HepG2 (cell line): ENCODE measurements around the gene SERPINA9. TPM values are rescaled to one million over a fixed set of nuclear protein-coding genes. Genes with fewer than 3 reads are reported as not detected.

ENCODE experiments used
- ETV6 ChIP-seq: sonication (generic); formaldehyde crosslinking; conservative IDR thresholded peaks from 2 replicates; pipeline ENCODE4 v1.4.0; 2020; ENCODE audit warnings: missing genetic modification reagents
- HES4 ChIP-seq: sonication (generic); formaldehyde crosslinking; IDR thresholded peaks from 2 replicates; pipeline ENCODE4 v1.9.0; 2021; ENCODE audit warnings: mild to moderate bottlenecking, missing genetic modification reagents, borderline replicate concordance
- KDM3A ChIP-seq: IDR thresholded peaks from 2 replicates; pipeline ENCODE4 v1.6.1; 2018; ENCODE audit warnings: low read depth, missing compliant biosample characterization
- MTF1 ChIP-seq: sonication (generic); formaldehyde crosslinking; IDR thresholded peaks from 2 replicates; pipeline ENCODE4 v1.5.0; 2020; ENCODE audit warnings: missing genetic modification reagents
- NAIF1 ChIP-seq: sonication (generic); formaldehyde crosslinking; IDR thresholded peaks from 2 replicates; pipeline ENCODE4 v1.5.0; 2020; ENCODE audit warnings: mild to moderate bottlenecking, missing genetic modification reagents, borderline replicate concordance
- NCOR1 ChIP-seq: fragments of 200-600 bp; sonication (generic); IDR thresholded peaks from 2 replicates; pipeline ENCODE4 v1.7.0; 2017; ENCODE audit warnings: antibody characterized with exemption, low read length, borderline replicate concordance
- NFE2L1 ChIP-seq: sonication (generic); formaldehyde crosslinking; IDR thresholded peaks from 2 replicates; pipeline ENCODE4 v1.4.0; 2020; ENCODE audit warnings: missing genetic modification reagents, mild to moderate bottlenecking, borderline replicate concordance
- POLR2AphosphoS5 ChIP-seq: IDR thresholded peaks from 2 replicates; pipeline ENCODE4 v1.6.1; 2012; ENCODE audit warnings: low read depth, low read length
- RXRA ChIP-seq: sonication (generic); formaldehyde crosslinking; IDR thresholded peaks from 2 replicates; pipeline ENCODE4 v1.5.1; 2020; ENCODE audit warnings: missing genetic modification reagents
- SMAD1 ChIP-seq: sonication (generic); formaldehyde crosslinking; IDR thresholded peaks from 2 replicates; pipeline ENCODE4 v1.4.0; 2020; ENCODE audit warnings: missing genetic modification reagents, low read depth, mild to moderate bottlenecking, borderline replicate concordance
- SMAD3 ChIP-seq: sonication (generic); formaldehyde crosslinking; IDR thresholded peaks from 2 replicates; pipeline ENCODE4 v1.4.0; 2020; ENCODE audit warnings: missing genetic modification reagents
- SRSF9 ChIP-seq: fragments of 200-400 bp; formaldehyde crosslinking; IDR thresholded peaks from 2 replicates; pipeline ENCODE4 v1.6.1; 2018; ENCODE audit warnings: borderline replicate concordance, mild to moderate bottlenecking, low read depth, low read length; ENCODE audit not compliant: insufficient read depth, poor library complexity, severe bottlenecking
- TP53 ChIP-seq: sonication (generic); formaldehyde crosslinking; conservative IDR thresholded peaks from 2 replicates; pipeline ENCODE4 v1.4.0; 2020; ENCODE audit warnings: missing genetic modification reagents
- USF2 ChIP-seq, 2 experiments: sonication (generic) in 1 of 2; formaldehyde crosslinking in 1 of 2; IDR thresholded peaks; 2 replicates each; pipeline versions ENCODE4 v1.5.1 to v1.6.1; 2011 to 2020; ENCODE audit warnings: borderline replicate concordance in 1 of 2, low read depth in 1 of 2, low read length in 1 of 2, mild to moderate bottlenecking in 1 of 2, missing genetic modification reagents in 1 of 2, moderate library complexity in 1 of 2
- ZNF451 ChIP-seq: sonication (generic); formaldehyde crosslinking; IDR thresholded peaks from 2 replicates; pipeline ENCODE4 v1.5.0; 2020; ENCODE audit warnings: mild to moderate bottlenecking, missing genetic modification reagents
- ZNF552 ChIP-seq: sonication (generic); formaldehyde crosslinking; IDR thresholded peaks from 2 replicates; pipeline ENCODE4 v1.9.0; 2022; ENCODE audit warnings: missing genetic modification reagents, mild to moderate bottlenecking, borderline replicate concordance
- ZNF569 ChIP-seq: sonication (generic); formaldehyde crosslinking; IDR thresholded peaks from 2 replicates; pipeline ENCODE4 v1.5.0; 2020; ENCODE audit warnings: mild to moderate bottlenecking, missing genetic modification reagents, moderate library complexity, borderline replicate concordance
- ZNF598 ChIP-seq: sonication (generic); formaldehyde crosslinking; IDR thresholded peaks from 2 replicates; pipeline ENCODE4 v1.5.1; 2020; ENCODE audit warnings: mild to moderate bottlenecking, missing genetic modification reagents, borderline replicate concordance
- ZNF761 ChIP-seq: sonication (generic); formaldehyde crosslinking; conservative IDR thresholded peaks from 2 replicates; pipeline ENCODE4 v1.4.0; 2020; ENCODE audit warnings: mild to moderate bottlenecking, missing genetic modification reagents
- ZNF772 ChIP-seq: sonication (generic); formaldehyde crosslinking; IDR thresholded peaks from 2 replicates; pipeline ENCODE4 v1.5.0; 2020; ENCODE audit warnings: mild to moderate bottlenecking, missing genetic modification reagents
- ZNF776 ChIP-seq: sonication (generic); formaldehyde crosslinking; IDR thresholded peaks from 2 replicates; pipeline ENCODE4 v1.4.0; 2020; ENCODE audit warnings: mild to moderate bottlenecking, missing genetic modification reagents
- polyA plus RNA-seq, 8 experiments: library from polyadenylated mRNA; depleted of rRNA in 3 of 8; stranded (reverse) in 7 of 8; unstranded in 1 of 8; fragments of >200 nt; fragmentation: Illumina TruSeq in 4 of 8; extraction: Trizol in 4 of 8; gene quantifications; 2 replicates each; pipeline versions ENCODE4 v1.2.1 to v1.2.3, GENCODE V29; 2011 to 2016; ENCODE audit warnings: low read depth in 4 of 8, missing spikeins in 1 of 8, mixed read lengths in 1 of 8; ENCODE audit not compliant: insufficient read depth in 1 of 8
- total RNA-seq, 5 experiments: library from RNA; depleted of rRNA; stranded (reverse); fragments of >200 nt; fragmentation: Illumina TruSeq; extraction: Trizol; gene quantifications; 2 replicates each; pipeline ENCODE4 v1.2.3, GENCODE V29; 2016; ENCODE audit warnings: low read depth in 1 of 5
- TF ChIP-seq, protein P1 (sequence below): sonication (generic); formaldehyde crosslinking; IDR thresholded peaks from 2 replicates; pipeline ENCODE4 v1.8.1; 2023; ENCODE audit warnings: mild to moderate bottlenecking, missing genetic modification reagents
- TF ChIP-seq, protein P2 (sequence below): sonication (generic); formaldehyde crosslinking; IDR thresholded peaks from 2 replicates; pipeline ENCODE4 v1.8.0; 2022; ENCODE audit warnings: missing genetic modification reagents, low read depth, mild to moderate bottlenecking, borderline replicate concordance
- TF ChIP-seq, protein P3 (sequence below): sonication (generic); formaldehyde crosslinking; IDR thresholded peaks from 2 replicates; pipeline ENCODE4 v1.4.0; 2020; ENCODE audit warnings: missing genetic modification reagents, borderline replicate concordance

Gene SERPINA9
- total and polyA plus RNA-seq, 2 of the 13 experiments (the other 11 are each of a cell fraction or from before 2014, with no cell fraction given) = 0.21 TPM; not detected in 1

- TF ChIP-seq SRSF9 (no peak), ETV6 (CRISPR knock-in tag) (no peak), MTF1 (CRISPR knock-in tag) (no peak), ZNF598 (CRISPR knock-in tag) (no peak), ZNF761 (no peak), HES4 (no peak), NCOR1 (no peak), ZNF451 (CRISPR knock-in tag) (no peak), ZNF776 (CRISPR knock-in tag) (no peak), SMAD1 (no peak), KDM3A (CRISPR knock-in tag) (0 out of 2 replicates have a peak, but pooled peaks have one; percentile 55), TP53 (CRISPR knock-in tag) (no peak), NFE2L1 (CRISPR knock-in tag) (0 out of 2 replicates have a peak, but pooled peaks have one; percentile 10), ZNF569 (CRISPR knock-in tag) (no peak), NAIF1 (no peak), SMAD3 (no peak), ZNF772 (CRISPR knock-in tag) (no peak), POLR2AphosphoS5 (no peak), USF2 (IDR thresholded peaks at IDR 0.05; ENCODE audit: low read depth, low read length) (0 out of 2 replicates have a peak, but pooled peaks have one; percentile 34), USF2 (CRISPR knock-in tag; IDR thresholded peaks at IDR 0.05; ENCODE audit: borderline replicate concordance) (no peak; the same call in 1 of the 2 replicates), RXRA (CRISPR knock-in tag) (no peak), ZNF552 (CRISPR knock-in tag) (no peak)
- TF ChIP-seq, protein P1, sequence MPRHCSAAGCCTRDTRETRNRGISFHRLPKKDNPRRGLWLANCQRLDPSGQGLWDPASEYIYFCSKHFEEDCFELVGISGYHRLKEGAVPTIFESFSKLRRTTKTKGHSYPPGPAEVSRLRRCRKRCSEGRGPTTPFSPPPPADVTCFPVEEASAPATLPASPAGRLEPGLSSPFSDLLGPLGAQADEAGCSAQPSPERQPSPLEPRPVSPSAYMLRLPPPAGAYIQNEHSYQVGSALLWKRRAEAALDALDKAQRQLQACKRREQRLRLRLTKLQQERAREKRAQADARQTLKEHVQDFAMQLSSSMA (CRISPR knock-in tag) = no peak
- TF ChIP-seq, protein P2, sequence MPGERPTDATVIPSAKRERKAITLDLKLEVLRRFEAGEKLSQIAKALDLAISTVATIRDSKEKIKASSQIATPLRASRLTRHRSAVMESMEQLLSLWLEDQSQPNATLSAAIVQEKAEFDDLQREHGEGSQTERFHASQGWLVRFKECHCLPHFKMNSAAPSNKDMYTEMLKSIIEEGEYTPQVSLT = no peak
- TF ChIP-seq, protein P3, sequence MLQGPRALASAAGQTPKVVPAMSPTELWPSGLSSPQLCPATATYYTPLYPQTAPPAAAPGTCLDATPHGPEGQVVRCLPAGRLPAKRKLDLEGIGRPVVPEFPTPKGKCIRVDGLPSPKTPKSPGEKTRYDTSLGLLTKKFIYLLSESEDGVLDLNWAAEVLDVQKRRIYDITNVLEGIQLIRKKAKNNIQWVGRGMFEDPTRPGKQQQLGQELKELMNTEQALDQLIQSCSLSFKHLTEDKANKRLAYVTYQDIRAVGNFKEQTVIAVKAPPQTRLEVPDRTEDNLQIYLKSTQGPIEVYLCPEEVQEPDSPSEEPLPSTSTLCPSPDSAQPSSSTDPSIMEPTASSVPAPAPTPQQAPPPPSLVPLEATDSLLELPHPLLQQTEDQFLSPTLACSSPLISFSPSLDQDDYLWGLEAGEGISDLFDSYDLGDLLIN (CRISPR knock-in tag) = no peak
Measured at GRCh38 chr14:94485944-94486841, 10.2 kb upstream of the SERPINA9 start (continued).
